ENCODE measurements around the gene AGFG2.
A peak's percentile ranks its signal among the peaks of the same experiment; 100 is the strongest.

AGFG2 gene

GRCh38 chr7:100573691-100574361 lies 34.8 kb downstream of the AGFG2 start, which contains the start of gene SAP25:
SAP25 (minus strand) TSS chr7:100573900; CDS start chr7:100573742, 158 bp downstream.
- Histone ChIP-seq H4K8ac (ENCODE audit: low read length) (peak within 1 kb of the TSS; percentile 13), H2BK12ac (ENCODE audit: low read length in 2 of 2) (no peak within 1 kb of the TSS), H4K91ac (ENCODE audit: low read length) (peak within 1 kb of the TSS; percentile 52), H3K27ac (ENCODE audit: low read length, poor library complexity, severe bottlenecking) (no peak within 1 kb of the TSS), H3K4me2 (ENCODE audit: low read length, poor library complexity, severe bottlenecking) (no peak within 1 kb of the TSS), H3K27me3 (ENCODE audit: control insufficient read depth in 1 of 2, insufficient read depth in 1 of 2, low read length in 2 of 2) (peaks cover 7 to 17% of the 10 kb centered on the region in 2 experiments), H2AFZ (ENCODE audit: low read depth, low read length) (no peak within 1 kb of the TSS), H2BK120ac (ENCODE audit: low read depth, low read length) (no peak within 1 kb of the TSS), H3K4ac (ENCODE audit: low read depth in 1 of 2, low read length in 2 of 2) (no peak within 1 kb of the TSS), H2AK5ac (ENCODE audit: low read length, severe bottlenecking) (no peak within 1 kb of the TSS), H2BK15ac (ENCODE audit: low read depth, poor library complexity, severe bottlenecking) (no peak within 1 kb of the TSS), H3K9me3 (ENCODE audit: control insufficient read depth, low read length) (no peaks in the 10 kb centered on the region), H3K14ac (ENCODE audit: low read length in 2 of 2) (no peak within 1 kb of the TSS), H3K23ac (ENCODE audit: low read length in 2 of 2) (no peak within 1 kb of the TSS), H3K18ac (ENCODE audit: low read depth in 1 of 2, low read length in 2 of 2) (no peak within 1 kb of the TSS), H3K4me3 (ENCODE audit: insufficient read depth in 1 of 2, low read depth in 1 of 2, low read length in 2 of 2) (no peak within 1 kb of the TSS), H2BK5ac (ENCODE audit: low read depth, low read length, poor library complexity, severe bottlenecking) (no peak within 1 kb of the TSS), H3K79me1 (replicated peaks; ENCODE audit: low read length, poor library complexity, severe bottlenecking) (peaks cover 23% of the 10 kb centered on the region), H3K9ac (ENCODE audit: low read length) (no peak within 1 kb of the TSS), H3K4me1 (ENCODE audit: control insufficient read depth, insufficient read depth, low read depth, low read length) (peaks cover 38% of the 10 kb centered on the region), H3K36me3 (ENCODE audit: control insufficient read depth in 1 of 2, insufficient read depth in 2 of 2, low read depth in 1 of 2, low read length in 2 of 2) (peaks cover 34 to 65% of the 10 kb centered on the region in 2 experiments)
- DNase-seq: no peak
- WGBS: 92% methylated on average over 70 of the region's 70 CpGs

GRCh38 chr7:100574362-100575205 lies 35.6 kb downstream of the AGFG2 start:
- Histone ChIP-seq H3K4me3 (ENCODE audit: insufficient read depth in 1 of 2, low read depth in 1 of 2, low read length in 2 of 2) (no peak overlapping the region), H3K14ac (ENCODE audit: low read length in 2 of 2) (no peak overlapping the region), H3K23ac (ENCODE audit: low read length in 2 of 2) (no peak overlapping the region), H3K18ac (ENCODE audit: low read depth in 1 of 2, low read length in 2 of 2) (no peak overlapping the region), H3K27ac (ENCODE audit: low read length, poor library complexity, severe bottlenecking) (no peak overlapping the region), H2AK5ac (ENCODE audit: low read length, severe bottlenecking) (no peak overlapping the region), H3K79me1 (replicated peaks; ENCODE audit: low read length, poor library complexity, severe bottlenecking) (peaks cover 27% of the 10 kb centered on the region), H2BK120ac (ENCODE audit: low read depth, low read length) (no peak overlapping the region), H3K4me2 (ENCODE audit: low read length, poor library complexity, severe bottlenecking) (no peak overlapping the region), H3K36me3 (ENCODE audit: control insufficient read depth in 1 of 2, insufficient read depth in 2 of 2, low read depth in 1 of 2, low read length in 2 of 2) (peaks cover 39 to 72% of the 10 kb centered on the region in 2 experiments), H2BK5ac (ENCODE audit: low read depth, low read length, poor library complexity, severe bottlenecking) (no peak overlapping the region), H3K27me3 (ENCODE audit: control insufficient read depth in 1 of 2, insufficient read depth in 1 of 2, low read length in 2 of 2) (peaks cover 7 to 17% of the 10 kb centered on the region in 2 experiments), H3K4me1 (ENCODE audit: control insufficient read depth, insufficient read depth, low read depth, low read length) (peaks cover 34% of the 10 kb centered on the region), H2AFZ (ENCODE audit: low read depth, low read length) (no peak overlapping the region), H3K9ac (ENCODE audit: low read length) (no peak overlapping the region), H4K8ac (ENCODE audit: low read length) (no peak overlapping the region), H2BK12ac (ENCODE audit: low read length in 2 of 2) (no peak overlapping the region), H2BK15ac (ENCODE audit: low read depth, poor library complexity, severe bottlenecking) (peak overlapping the region; percentile 15), H4K91ac (ENCODE audit: low read length) (peak overlapping the region; percentile 2), H3K4ac (ENCODE audit: low read depth in 1 of 2, low read length in 2 of 2) (no peak overlapping the region), H3K9me3 (ENCODE audit: control insufficient read depth, low read length) (no peaks in the 10 kb centered on the region)
- WGBS: 96% methylated on average over 33 of the region's 44 CpGs
- DNase-seq: no peak

GRCh38 chr7:100575206-100575631 lies 36.2 kb downstream of the AGFG2 start:
- Histone ChIP-seq H3K9ac (ENCODE audit: low read length) (no peak overlapping the region), H3K27ac (ENCODE audit: low read length, poor library complexity, severe bottlenecking) (no peak overlapping the region), H2BK12ac (ENCODE audit: low read length in 2 of 2) (no peak overlapping the region), H3K4me3 (ENCODE audit: insufficient read depth in 1 of 2, low read depth in 1 of 2, low read length in 2 of 2) (no peak overlapping the region), H2BK5ac (ENCODE audit: low read depth, low read length, poor library complexity, severe bottlenecking) (no peak overlapping the region), H4K91ac (ENCODE audit: low read length) (peak overlapping the region; percentile 2), H3K23ac (ENCODE audit: low read length in 2 of 2) (no peak overlapping the region), H2BK120ac (ENCODE audit: low read depth, low read length) (no peak overlapping the region), H3K18ac (ENCODE audit: low read depth in 1 of 2, low read length in 2 of 2) (no peak overlapping the region), H3K14ac (ENCODE audit: low read length in 2 of 2) (peak overlapping the region in 1 of 2 experiments; percentile 26), H2BK15ac (ENCODE audit: low read depth, poor library complexity, severe bottlenecking) (peak overlapping the region; percentile 15), H3K36me3 (ENCODE audit: control insufficient read depth in 1 of 2, insufficient read depth in 2 of 2, low read depth in 1 of 2, low read length in 2 of 2) (peaks cover 46 to 79% of the 10 kb centered on the region in 2 experiments), H2AFZ (ENCODE audit: low read depth, low read length) (no peak overlapping the region), H3K4me1 (ENCODE audit: control insufficient read depth, insufficient read depth, low read depth, low read length) (peaks cover 28% of the 10 kb centered on the region), H3K9me3 (ENCODE audit: control insufficient read depth, low read length) (no peaks in the 10 kb centered on the region), H2AK5ac (ENCODE audit: low read length, severe bottlenecking) (no peak overlapping the region), H3K27me3 (ENCODE audit: control insufficient read depth in 1 of 2, insufficient read depth in 1 of 2, low read length in 2 of 2) (peaks cover 7 to 15% of the 10 kb centered on the region in 2 experiments), H4K8ac (ENCODE audit: low read length) (no peak overlapping the region), H3K79me1 (replicated peaks; ENCODE audit: low read length, poor library complexity, severe bottlenecking) (peaks cover 34% of the 10 kb centered on the region), H3K4me2 (ENCODE audit: low read length, poor library complexity, severe bottlenecking) (no peak overlapping the region), H3K4ac (ENCODE audit: low read depth in 1 of 2, low read length in 2 of 2) (no peak overlapping the region)
- WGBS: 88% methylated on average over 13 of the region's 14 CpGs
- no peak for DNase-seq

DNA sequence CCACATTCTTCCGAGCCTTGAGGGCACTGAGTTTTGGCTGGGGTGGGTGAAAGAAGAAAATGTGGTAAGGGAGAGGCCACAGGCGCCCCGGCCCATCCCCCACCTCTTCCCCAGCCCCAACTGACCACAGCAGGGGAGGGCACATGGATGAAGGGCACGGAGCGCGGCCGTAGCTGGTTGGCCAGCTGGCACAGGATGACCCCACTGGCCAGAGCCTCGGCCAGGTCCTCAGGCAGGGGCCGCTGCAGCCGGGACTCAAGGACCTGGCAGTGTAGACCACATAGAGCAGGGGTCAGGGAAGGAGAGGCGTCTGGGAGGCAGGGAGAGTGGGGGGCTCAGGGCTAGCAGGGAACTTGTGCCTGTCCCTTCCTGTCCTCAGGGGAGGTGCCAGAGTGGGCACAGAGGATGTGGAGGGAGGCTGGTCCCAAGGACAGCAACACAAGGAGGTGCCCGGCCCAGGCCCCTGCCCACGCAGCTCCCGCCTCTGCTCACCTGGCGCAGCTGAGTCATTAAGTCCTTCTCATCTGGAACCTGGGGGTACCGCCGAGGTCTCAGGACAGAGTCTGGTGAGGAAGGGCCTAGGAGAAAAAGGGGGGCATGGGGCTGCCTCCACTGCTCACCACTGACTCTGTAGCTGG lies 36.9 kb downstream of the AGFG2 start:
- Histone ChIP-seq H3K9ac (ENCODE audit: low read length) (no peak overlapping the region), H3K79me1 (replicated peaks; ENCODE audit: low read length, poor library complexity, severe bottlenecking) (peaks cover 34% of the 10 kb centered on the region), H3K27ac (ENCODE audit: low read length, poor library complexity, severe bottlenecking) (no peak overlapping the region), H3K4me3 (ENCODE audit: insufficient read depth in 1 of 2, low read depth in 1 of 2, low read length in 2 of 2) (no peak overlapping the region), H3K4ac (ENCODE audit: low read depth in 1 of 2, low read length in 2 of 2) (no peak overlapping the region), H3K4me2 (ENCODE audit: low read length, poor library complexity, severe bottlenecking) (no peak overlapping the region), H3K18ac (ENCODE audit: low read depth in 1 of 2, low read length in 2 of 2) (no peak overlapping the region), H3K9me3 (ENCODE audit: control insufficient read depth, low read length) (no peaks in the 10 kb centered on the region), H2BK12ac (ENCODE audit: low read length in 2 of 2) (no peak overlapping the region), H3K36me3 (ENCODE audit: control insufficient read depth in 1 of 2, insufficient read depth in 2 of 2, low read depth in 1 of 2, low read length in 2 of 2) (peaks cover 52 to 85% of the 10 kb centered on the region in 2 experiments), H3K4me1 (ENCODE audit: control insufficient read depth, insufficient read depth, low read depth, low read length) (peaks cover 24% of the 10 kb centered on the region), H3K27me3 (ENCODE audit: control insufficient read depth in 1 of 2, insufficient read depth in 1 of 2, low read length in 2 of 2) (peaks cover 6 to 13% of the 10 kb centered on the region in 2 experiments), H2AK5ac (ENCODE audit: low read length, severe bottlenecking) (no peak overlapping the region), H2BK120ac (ENCODE audit: low read depth, low read length) (no peak overlapping the region), H4K91ac (ENCODE audit: low read length) (peak overlapping the region; percentile 35), H4K8ac (ENCODE audit: low read length) (no peak overlapping the region), H3K14ac (ENCODE audit: low read length in 2 of 2) (no peak overlapping the region), H2AFZ (ENCODE audit: low read depth, low read length) (no peak overlapping the region), H3K23ac (ENCODE audit: low read length in 2 of 2) (no peak overlapping the region), H2BK15ac (ENCODE audit: low read depth, poor library complexity, severe bottlenecking) (no peak overlapping the region), H2BK5ac (ENCODE audit: low read depth, low read length, poor library complexity, severe bottlenecking) (no peak overlapping the region)
- DNase-seq: no peak
- WGBS: 97% methylated on average over 17 of the region's 17 CpGs
